Right cardiac atrium (tissue), 5 donors: ENCODE results near the gene PHACTR1. TPM values are rescaled to one million over a fixed set of nuclear protein-coding genes. Genes with fewer than 3 reads are reported as not detected.

Experiments used
- ATAC-seq, 2 donors: fragments of 200-7000 bp; cut with Tn5 transposase; one replicate each; pipeline versions ENCODE4 v1.8.0 to v1.9.1; 2020; ENCODE audit warnings: moderate library complexity in 2 of 2, mild to moderate bottlenecking in 1 of 2
- DNase-seq, 3 donors: peaks; one replicate each; pipeline ENCODE4 v3.0.0-alpha.2; 2020
- H3K27ac ChIP-seq: one replicate; pipeline ENCODE4 v1.5.1; 2013; ENCODE audit warnings: mild to moderate bottlenecking, low read length, control low read depth, moderate library complexity
- H3K27me3 ChIP-seq: one replicate; pipeline ENCODE4 v1.6.1; 2013; ENCODE audit not compliant: control insufficient read depth, insufficient read depth
- H3K4me1 ChIP-seq: one replicate; pipeline ENCODE4 v1.6.1; 2013; ENCODE audit warnings: low read length; ENCODE audit not compliant: control insufficient read depth, insufficient read depth
- H3K4me3 ChIP-seq: one replicate; pipeline ENCODE4 v1.5.1; 2013; ENCODE audit warnings: low read length, control low read depth
- H3K9me3 ChIP-seq: one replicate; pipeline ENCODE4 v1.6.1; 2013; ENCODE audit warnings: low read length; ENCODE audit not compliant: control insufficient read depth
- WGBS: extraction: QIAGEN DNeasy Blood & Tissue Kit; methylation state at CpG from one replicate; pipeline ENCODE4 v1.1.7; 2013; 5-methylcytosine and 5-hydroxymethylcytosine counted together
- intact Hi-C, 4 donors: fragments of 100-400 bp; cut with DNase I; formaldehyde crosslinking; loops; one replicate each; pipeline versions ENCODE4 v1.11.0 to v1.14.0; 2022 to 2023
- polyA plus RNA-seq: library from polyadenylated mRNA; stranded (reverse); fragments of 200-250 nt; gene quantifications from one replicate; pipeline ENCODE4 v1.2.3, GENCODE V29; 2013
- total RNA-seq, 4 donors: library from RNA; stranded (reverse); fragmentation: NEBNext Ultra II Directional; extraction: Animal tissue kit (Norgen Biotek cat#: 25700); gene quantifications; one replicate each; pipeline ENCODE4 v1.2.1, GENCODE V29; 2021
- donor health status: healthy with polysubstance abuse.
- donor health status: DM: no; HTN: yes; CAD: no.
- donor health status: DM: no; HTN: no; CAD: no.
- donor health status: DM: no; HTN: yes; CAD: no; lungs with severe emphysema.
- donor health status: DM: yes; HTN: yes; CAD: no.

PHACTR1 gene
- total and polyA plus RNA-seq, 5 donors, result 7.3 to 29.4 (median 25.1) TPM

GRCh38 chr6:13303668-13304017 lies 587.1 kb downstream of the PHACTR1 start:
- H3K9me3 ChIP-seq, result no peaks in the 10 kb centered on the region
- H3K4me1 ChIP-seq, result peaks cover 11% of the 10 kb centered on the region
- WGBS, result 19% methylated on average over 7 of the region's 7 CpGs
- intact Hi-C loops, result no loop called here
- peak overlapping the region; percentile 85 for H3K27ac ChIP-seq
- no peaks in the 10 kb centered on the region for H3K27me3 ChIP-seq
- DNase-seq (peak; percentile 84 to 93 (median 88)), ATAC-seq (peak; percentile 78)
- H3K4me3 ChIP-seq, result no peak overlapping the region

GRCh38 chr6:13304101-13304500 lies 587.5 kb downstream of the PHACTR1 start:
- no peak for ATAC-seq
- no peak for DNase-seq
- WGBS, result 59% methylated on average over 6 of the region's 6 CpGs

GRCh38 chr6:13304580-13305260 lies 588.2 kb downstream of the PHACTR1 start:
- intact Hi-C loops, result no loop called here
- Histone ChIP-seq H3K4me3 (no peak overlapping the region), H3K27ac (peak overlapping the region; percentile 17), H3K9me3 (no peaks in the 10 kb centered on the region), H3K4me1 (peaks cover 11% of the 10 kb centered on the region), H3K27me3 (no peaks in the 10 kb centered on the region)
- WGBS, result 83% methylated on average over 11 of the region's 11 CpGs
- ATAC-seq (no peak), DNase-seq (no peak)

More at GRCh38 chr6:13304101-13304500, 587.5 kb downstream of the PHACTR1 start:
- Histone ChIP-seq H3K4me1 (peaks cover 11% of the 10 kb centered on the region), H3K27ac (peak overlapping the region; percentile 81), H3K27me3 (no peaks in the 10 kb centered on the region), H3K9me3 (no peaks in the 10 kb centered on the region), H3K4me3 (no peak overlapping the region)
- intact Hi-C loops, result no loop called here

- no peak for DNase-seq
- H3K4me1 ChIP-seq, result peaks cover 11% of the 10 kb centered on the region
- no peak for ATAC-seq
- 84% methylated on average over 4 of the region's 4 CpGs for WGBS
- H3K9me3 ChIP-seq, result no peaks in the 10 kb centered on the region
- H3K4me3 ChIP-seq, result no peak overlapping the region
- intact Hi-C loops, result no loop called here
- peak overlapping the region; percentile 17 for H3K27ac ChIP-seq
- no peaks in the 10 kb centered on the region for H3K27me3 ChIP-seq
These were observed 588.7 kb downstream of the PHACTR1 start for GRCh38 chr6:13305288-13305687.

GRCh38 chr6:13305791-13306190 lies 589.2 kb downstream of the PHACTR1 start:
- no peaks in the 10 kb centered on the region for H3K9me3 ChIP-seq
- H3K4me1 ChIP-seq, result peaks cover 11% of the 10 kb centered on the region
- ATAC-seq, result no peak
- no peak overlapping the region for H3K4me3 ChIP-seq
- H3K27me3 ChIP-seq, result no peaks in the 10 kb centered on the region
- 89% methylated on average over 1 of the region's 1 CpG for WGBS
- H3K27ac ChIP-seq, result no peak overlapping the region
- intact Hi-C loops, result no loop called here
- no peak for DNase-seq

- DNase-seq, result no peak
- whole genome bisulfite sequencing, result 78% methylated on average over 7 of the region's 7 CpGs
- ATAC-seq, result no peak
- H3K4me1 ChIP-seq, result peaks cover 9% of the 10 kb centered on the region
- intact Hi-C loops, result no loop called here
- no peaks in the 10 kb centered on the region for H3K9me3 ChIP-seq
- H3K4me3 ChIP-seq, result no peak overlapping the region
- peak overlapping the region; percentile 82 for H3K27ac ChIP-seq
- no peaks in the 10 kb centered on the region for H3K27me3 ChIP-seq
These were observed 591.0 kb downstream of the PHACTR1 start for GRCh38 chr6:13307508-13307995.

GRCh38 chr6:13308332-13308731 lies 591.8 kb downstream of the PHACTR1 start:
- ATAC-seq, result peak; percentile 43 to 66
- peak overlapping the region; percentile 82 for H3K27ac ChIP-seq

DNA sequence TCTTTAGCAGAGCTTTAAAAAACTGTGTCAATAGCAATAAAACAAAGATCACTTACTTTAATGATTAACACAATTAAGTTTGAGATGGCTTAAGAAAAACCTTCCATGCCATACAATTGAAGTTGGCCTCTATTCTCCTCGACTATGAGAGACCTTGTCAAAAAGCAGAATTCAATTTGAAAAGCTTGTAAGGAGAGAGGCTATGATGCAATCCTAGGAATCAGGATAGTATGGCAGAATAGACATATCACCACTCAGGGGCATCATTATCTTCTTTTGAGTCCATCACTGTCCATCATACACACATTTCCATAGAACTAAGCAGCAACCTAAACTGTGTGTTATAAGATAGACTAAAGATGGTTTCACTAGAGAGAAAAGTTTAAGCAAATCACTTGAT lies 594.6 kb downstream of the PHACTR1 start:
- 45% methylated on average over 1 of the region's 1 CpG for WGBS
- H3K27ac ChIP-seq, result no peak overlapping the region
- no peaks in the 10 kb centered on the region for H3K9me3 ChIP-seq
- DNase-seq (no peak), ATAC-seq (no peak)
- intact Hi-C loops, result no loop called here
- no peaks in the 10 kb centered on the region for H3K27me3 ChIP-seq
- no peaks in the 10 kb centered on the region for H3K4me1 ChIP-seq
- H3K4me3 ChIP-seq, result no peak overlapping the region

More at GRCh38 chr6:13308332-13308731, 591.8 kb downstream of the PHACTR1 start:
- no peak for DNase-seq
- Histone ChIP-seq H3K4me1 (peaks cover 2% of the 10 kb centered on the region), H3K4me3 (no peak overlapping the region), H3K9me3 (no peaks in the 10 kb centered on the region), H3K27me3 (no peaks in the 10 kb centered on the region)
- intact Hi-C loops, result no loop called here
- WGBS, result 78% methylated on average over 1 of the region's 1 CpG

DNA sequence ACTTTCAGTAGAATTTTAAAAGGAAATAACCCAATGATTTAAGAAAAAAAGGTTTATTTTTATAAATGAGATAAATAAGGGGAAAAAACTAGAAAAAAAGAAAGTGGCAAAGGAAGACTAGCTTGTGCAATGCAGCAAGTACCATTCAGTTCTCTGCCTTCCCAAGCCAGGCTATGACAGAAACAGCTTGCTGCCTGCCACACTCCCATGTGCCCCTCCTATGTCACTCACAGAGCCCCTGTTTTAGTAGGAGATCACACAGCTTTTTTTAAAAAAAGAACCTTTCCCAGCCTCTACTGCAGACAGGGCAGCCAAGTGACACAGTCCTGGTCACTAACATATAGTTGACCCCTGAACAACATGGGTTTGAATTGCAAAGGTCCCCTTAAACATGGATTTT lies 598.2 kb downstream of the PHACTR1 start:
- Histone ChIP-seq H3K4me1 (no peaks in the 10 kb centered on the region), H3K4me3 (no peak overlapping the region), H3K27ac (no peak overlapping the region), H3K9me3 (no peaks in the 10 kb centered on the region), H3K27me3 (no peaks in the 10 kb centered on the region)
- DNase-seq (no peak), ATAC-seq (no peak)
- intact Hi-C loops, result no loop called here

DNA sequence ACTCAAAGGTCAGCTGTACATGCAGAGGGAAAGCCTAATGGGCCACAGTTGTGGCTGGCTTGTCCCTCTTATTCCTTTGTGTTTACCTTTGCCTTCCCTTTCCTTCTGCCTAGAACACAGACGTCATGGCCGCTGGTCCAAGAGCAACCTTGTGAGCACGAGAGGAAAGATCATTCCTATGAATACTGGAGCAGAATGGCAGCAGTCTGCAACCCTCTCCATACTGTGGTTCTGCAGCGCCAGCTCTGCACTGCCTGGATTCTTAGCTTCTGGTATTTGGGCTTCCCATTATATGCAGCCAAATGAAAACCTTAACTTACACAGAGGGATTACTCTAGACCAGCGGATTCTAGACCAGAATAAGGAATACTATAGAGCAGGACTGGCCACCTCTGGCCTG lies 599.3 kb downstream of the PHACTR1 start:
- ATAC-seq, result no peak
- no peak for DNase-seq

GRCh38 chr6:13318821-13319220 lies 602.3 kb downstream of the PHACTR1 start:
- ATAC-seq, result no peak
- H3K4me3 ChIP-seq, result no peak overlapping the region
- intact Hi-C loops, result no loop called here
- 76% methylated on average over 2 of the region's 2 CpGs for WGBS
- DNase-seq, result no peak
- H3K4me1 ChIP-seq, result no peaks in the 10 kb centered on the region
- H3K9me3 ChIP-seq, result no peaks in the 10 kb centered on the region
- H3K27me3 ChIP-seq, result no peaks in the 10 kb centered on the region
- no peak overlapping the region for H3K27ac ChIP-seq

More for the DNA sequence above, 599.3 kb downstream of the PHACTR1 start:
- H3K9me3 ChIP-seq, result no peaks in the 10 kb centered on the region
- no peaks in the 10 kb centered on the region for H3K27me3 ChIP-seq
- intact Hi-C loops, result no loop called here
- no peaks in the 10 kb centered on the region for H3K4me1 ChIP-seq
- no peak overlapping the region for H3K4me3 ChIP-seq
- H3K27ac ChIP-seq, result no peak overlapping the region
- WGBS, result 98% methylated on average over 5 of the region's 5 CpGs
